HEK293 (cell line): ENCODE results near the gene HGS.

Experiments
- CTCF ChIA-PET: fragments of 350-600 bp; formaldehyde crosslinking; extraction: SDS; loops from one replicate; lab custom pipeline; 2021; ENCODE audit warnings: antibody characterized with exemption; lab: Yijun Ruan, JAX
- POLR2A ChIA-PET: fragments of 300-600 bp; formaldehyde crosslinking; extraction: SDS; loops from one replicate; lab custom pipeline; 2020; ENCODE audit warnings: antibody characterized with exemption, inconsistent platforms; lab: Yijun Ruan, JAX
- H3K27ac ChIP-seq: fragments of 200-500 bp; sonication (Bioruptor generic); 2 replicates; pipeline ENCODE4 v1.5.1; 2014; ENCODE audit warnings: low read depth, low read length, control low read depth, inconsistent platforms; ENCODE audit errors: extremely low read depth
- H3K36me3 ChIP-seq, 2 experiments: fragments of 200-500 bp in 1 of 2; sonication (Bioruptor generic) in 1 of 2; 1 replicate in 1 of 2; 2 replicates in 1 of 2; pipeline ENCODE4 v1.5.1; 2014 to 2017; ENCODE audit warnings: inconsistent platforms in 2 of 2, low read length in 2 of 2; ENCODE audit not compliant: control insufficient read depth in 2 of 2, insufficient read depth in 1 of 2
- H3K4me1 ChIP-seq: fragments of 200-500 bp; sonication (Bioruptor generic); 2 replicates; pipeline ENCODE4 v1.5.1; 2014; ENCODE audit warnings: mild to moderate bottlenecking, low read length, inconsistent platforms; ENCODE audit not compliant: control insufficient read depth, insufficient read depth
- H3K4me3 ChIP-seq: 2 replicates; pipeline ENCODE4 v1.5.1; 2011; ENCODE audit warnings: low read depth, mild to moderate bottlenecking, control low read depth, low read length, moderate library complexity
- H3K9me3 ChIP-seq: fragments of 200-500 bp; sonication (Bioruptor generic); 2 replicates; pipeline ENCODE4 v1.5.1; 2014; ENCODE audit warnings: low read depth, low read length, inconsistent platforms; ENCODE audit not compliant: control insufficient read depth, insufficient read depth
- BCL11B ChIP-seq: fragments of 450-650 bp; formaldehyde crosslinking; IDR thresholded peaks from 2 replicates; pipeline ENCODE4 v1.5.1; 2016; ENCODE audit warnings: low read depth, missing biosample characterization, missing genetic modification characterization
- GFI1B ChIP-seq: fragments of 450-650 bp; formaldehyde crosslinking; IDR thresholded peaks from 2 replicates; pipeline ENCODE4 v1.5.1; 2016; ENCODE audit warnings: missing biosample characterization, missing genetic modification characterization
- GLIS1 ChIP-seq: fragments of 450-650 bp; formaldehyde crosslinking; IDR thresholded peaks from 2 replicates; pipeline ENCODE4 v1.5.1; 2016; ENCODE audit warnings: missing biosample characterization, missing genetic modification characterization
- IKZF3 ChIP-seq: fragments of 450-650 bp; IDR thresholded peaks from 2 replicates; pipeline ENCODE4 v1.5.0; 2018; ENCODE audit warnings: missing biosample characterization, mild to moderate bottlenecking, missing genetic modification characterization, moderate library complexity
- KLF8 ChIP-seq: fragments of 450-650 bp; formaldehyde crosslinking; IDR thresholded peaks from 2 replicates; pipeline ENCODE4 v1.5.1; 2016; ENCODE audit warnings: missing biosample characterization, missing genetic modification characterization
- OVOL3 ChIP-seq: fragments of 450-650 bp; formaldehyde crosslinking; IDR thresholded peaks from 2 replicates; pipeline ENCODE4 v1.5.1; 2016; ENCODE audit warnings: missing biosample characterization, missing genetic modification characterization
- REPIN1 ChIP-seq: fragments of 450-650 bp; formaldehyde crosslinking; IDR thresholded peaks from 2 replicates; pipeline ENCODE4 v1.5.1; 2017; ENCODE audit warnings: missing biosample characterization, missing genetic modification characterization, low read depth
- YY1 ChIP-seq: fragments of 450-650 bp; formaldehyde crosslinking; IDR thresholded peaks from 2 replicates; pipeline ENCODE4 v1.5.1; 2018; ENCODE audit warnings: missing biosample characterization, missing genetic modification characterization
- YY2 ChIP-seq: fragments of 450-650 bp; formaldehyde crosslinking; IDR thresholded peaks from 2 replicates; pipeline ENCODE4 v1.5.1; 2016; ENCODE audit warnings: missing biosample characterization, missing genetic modification characterization
- ZBTB1 ChIP-seq: fragments of 450-650 bp; formaldehyde crosslinking; IDR thresholded peaks from 2 replicates; pipeline ENCODE4 v1.5.1; 2016; ENCODE audit warnings: missing biosample characterization, missing genetic modification characterization
- ZBTB21 ChIP-seq: fragments of 450-650 bp; formaldehyde crosslinking; IDR thresholded peaks from 2 replicates; pipeline ENCODE4 v1.5.1; 2017; ENCODE audit warnings: missing biosample characterization, missing genetic modification characterization
- ZBTB48 ChIP-seq: fragments of 450-650 bp; formaldehyde crosslinking; IDR thresholded peaks from 2 replicates; pipeline ENCODE4 v1.5.1; 2016; ENCODE audit warnings: missing biosample characterization, missing genetic modification characterization
- ZNF155 ChIP-seq: fragments of 450-650 bp; formaldehyde crosslinking; IDR thresholded peaks from 2 replicates; pipeline ENCODE4 v1.5.1; 2016; ENCODE audit warnings: missing biosample characterization, missing genetic modification characterization
- ZNF354C ChIP-seq: fragments of 450-650 bp; formaldehyde crosslinking; IDR thresholded peaks from 2 replicates; pipeline ENCODE4 v1.5.1; 2016; ENCODE audit warnings: missing biosample characterization, missing genetic modification characterization, low read depth, borderline replicate concordance
- ZNF530 ChIP-seq: fragments of 450-650 bp; formaldehyde crosslinking; IDR thresholded peaks from 2 replicates; pipeline ENCODE4 v1.5.1; 2016; ENCODE audit warnings: low read depth, missing biosample characterization, missing genetic modification characterization
- ZNF596 ChIP-seq: fragments of 450-650 bp; IDR thresholded peaks from 2 replicates; pipeline ENCODE4 v1.5.0; 2018; ENCODE audit warnings: missing biosample characterization, mild to moderate bottlenecking, missing genetic modification characterization, moderate library complexity
- ZNF624 ChIP-seq: fragments of 450-650 bp; formaldehyde crosslinking; IDR thresholded peaks from 2 replicates; pipeline ENCODE4 v1.5.1; 2017; ENCODE audit warnings: missing biosample characterization, missing genetic modification characterization
- ZNF843 ChIP-seq: fragments of 450-650 bp; formaldehyde crosslinking; IDR thresholded peaks from 2 replicates; pipeline ENCODE4 v1.5.1; 2016; ENCODE audit warnings: missing biosample characterization, missing genetic modification characterization
- ZSCAN30 ChIP-seq: fragments of 450-650 bp; IDR thresholded peaks from 2 replicates; pipeline ENCODE4 v1.5.1; 2018; ENCODE audit warnings: missing biosample characterization, mild to moderate bottlenecking, missing genetic modification characterization, moderate library complexity
- TF ChIP-seq, protein P1 (sequence below): fragments of 450-650 bp; formaldehyde crosslinking; conservative IDR thresholded peaks from 2 replicates; pipeline ENCODE4 v1.5.1; 2016; ENCODE audit warnings: low read depth, missing biosample characterization, missing genetic modification characterization
- TF ChIP-seq, protein P2 (sequence below): fragments of 450-650 bp; formaldehyde crosslinking; conservative IDR thresholded peaks from 2 replicates; pipeline ENCODE4 v1.5.1; 2016; ENCODE audit warnings: low read depth, missing biosample characterization, missing genetic modification characterization
- TF ChIP-seq, protein P3 (sequence below): fragments of 450-650 bp; formaldehyde crosslinking; optimal IDR thresholded peaks from 2 replicates; pipeline ENCODE3; 2016; ENCODE audit warnings: missing biosample characterization, mild to moderate bottlenecking, missing genetic modification characterization
- TF ChIP-seq, protein P4 (sequence below): fragments of 450-650 bp; formaldehyde crosslinking; IDR thresholded peaks from 2 replicates; pipeline ENCODE4 v1.5.1; 2016; ENCODE audit warnings: missing biosample characterization, missing genetic modification characterization

HGS gene

DNA sequence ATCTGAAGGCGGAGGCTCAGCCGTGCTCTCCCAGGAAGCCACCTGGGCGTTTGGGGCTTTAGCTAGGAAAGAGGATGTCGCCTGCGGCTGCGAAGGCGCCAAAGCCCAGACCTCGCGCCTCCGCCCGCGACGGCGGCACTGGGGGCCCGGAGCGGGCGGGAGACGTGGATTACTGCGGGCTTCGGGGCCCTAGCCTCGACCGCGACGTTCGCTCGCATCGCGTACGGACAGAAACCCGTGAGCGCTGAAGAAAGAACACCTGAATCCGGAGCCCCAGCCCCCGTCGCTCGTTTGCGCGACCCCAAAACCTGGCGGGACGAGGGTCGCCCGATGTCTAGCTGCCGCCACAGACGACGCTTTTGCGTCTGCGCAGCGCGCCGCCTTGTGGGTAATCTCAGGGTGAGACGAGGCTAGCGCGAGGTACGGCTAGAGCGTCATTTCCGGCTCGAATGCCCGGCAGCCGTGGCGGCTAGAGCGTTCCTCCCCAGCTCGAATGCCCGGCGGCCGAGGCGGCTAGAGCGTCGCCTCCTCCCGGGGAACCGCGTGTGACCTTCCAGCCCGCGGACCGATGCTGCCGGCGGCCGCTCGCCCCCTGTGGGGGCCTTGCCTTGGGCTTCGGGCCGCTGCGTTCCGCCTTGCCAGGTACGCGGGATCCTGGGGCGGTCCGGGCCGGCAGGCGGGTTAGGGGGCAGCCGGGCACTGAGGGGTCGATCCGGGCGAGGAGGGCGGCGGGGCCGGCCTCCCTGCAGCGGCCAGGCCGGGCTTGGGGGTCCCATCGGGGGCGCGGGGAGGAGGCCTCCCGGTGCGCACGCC, 19.3 kb downstream of the HGS start, which contains the start of gene MRPL12:
Gene MRPL12 (plus strand): TSS at position 434 of the 813 bp plus-strand sequence. CDS start 135 bp downstream, at position 569.
- H3K4me3 ChIP-seq, result peak within 1 kb of the TSS; percentile 73
- ChIA-PET POLR2A (interaction anchor here (0.6 to 4.0 kb wide), 44 partner anchors 9 to 480 kb away, joined by 3 to 109 read pairs (median 5); partner anchors contain the start of genes ARL16, CCDC137, CENPX and CEP131), CTCF (interaction anchor here (0.9 to 2.4 kb wide), 4 partner anchors 9 to 28 kb away, joined by 4 to 9 read pairs (median 4); no protein-coding TSS in a partner anchor)
- H3K9me3 ChIP-seq, result no peaks in the 10 kb centered on the region
- peak within 1 kb of the TSS; percentile 97 for H3K27ac ChIP-seq
- peaks cover 36 to 81% of the 10 kb centered on the region in 2 experiments for H3K36me3 ChIP-seq
- peaks cover 6% of the 10 kb centered on the region; the same call in 1 of the 2 replicates for H3K4me1 ChIP-seq
- 0 out of 2 replicates have a peak, but pooled peaks have one; percentile 50 for TF ChIP-seq YY1 (tag by site-specific recombination)
- TF ChIP-seq ZNF354C, result no peak
- TF ChIP-seq ZSCAN30, result peak; percentile 83; the same call in 1 of the 2 replicates
- TF ChIP-seq, protein P1, sequence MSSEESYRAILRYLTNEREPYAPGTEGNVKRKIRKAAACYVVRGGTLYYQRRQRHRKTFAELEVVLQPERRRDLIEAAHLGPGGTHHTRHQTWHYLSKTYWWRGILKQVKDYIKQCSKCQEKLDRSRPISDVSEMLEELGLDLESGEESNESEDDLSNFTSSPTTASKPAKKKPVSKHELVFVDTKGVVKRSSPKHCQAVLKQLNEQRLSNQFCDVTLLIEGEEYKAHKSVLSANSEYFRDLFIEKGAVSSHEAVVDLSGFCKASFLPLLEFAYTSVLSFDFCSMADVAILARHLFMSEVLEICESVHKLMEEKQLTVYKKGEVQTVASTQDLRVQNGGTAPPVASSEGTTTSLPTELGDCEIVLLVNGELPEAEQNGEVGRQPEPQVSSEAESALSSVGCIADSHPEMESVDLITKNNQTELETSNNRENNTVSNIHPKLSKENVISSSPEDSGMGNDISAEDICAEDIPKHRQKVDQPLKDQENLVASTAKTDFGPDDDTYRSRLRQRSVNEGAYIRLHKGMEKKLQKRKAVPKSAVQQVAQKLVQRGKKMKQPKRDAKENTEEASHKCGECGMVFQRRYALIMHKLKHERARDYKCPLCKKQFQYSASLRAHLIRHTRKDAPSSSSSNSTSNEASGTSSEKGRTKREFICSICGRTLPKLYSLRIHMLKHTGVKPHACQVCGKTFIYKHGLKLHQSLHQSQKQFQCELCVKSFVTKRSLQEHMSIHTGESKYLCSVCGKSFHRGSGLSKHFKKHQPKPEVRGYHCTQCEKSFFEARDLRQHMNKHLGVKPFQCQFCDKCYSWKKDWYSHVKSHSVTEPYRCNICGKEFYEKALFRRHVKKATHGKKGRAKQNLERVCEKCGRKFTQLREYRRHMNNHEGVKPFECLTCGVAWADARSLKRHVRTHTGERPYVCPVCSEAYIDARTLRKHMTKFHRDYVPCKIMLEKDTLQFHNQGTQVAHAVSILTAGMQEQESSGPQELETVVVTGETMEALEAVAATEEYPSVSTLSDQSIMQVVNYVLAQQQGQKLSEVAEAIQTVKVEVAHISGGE, result peak; percentile 86
- peak; percentile 50; the same call in 1 of the 2 replicates for TF ChIP-seq ZNF596 (tag by site-specific recombination)
- no peak for TF ChIP-seq IKZF3 (tag by site-specific recombination)
- no peak for TF ChIP-seq ZBTB1
- TF ChIP-seq ZNF624 (tag by site-specific recombination), result no peak
- peak; percentile 74 for TF ChIP-seq GLIS1 (tag by site-specific recombination)
- TF ChIP-seq BCL11B (tag by site-specific recombination), result peak; percentile 68; the same call in 1 of the 2 replicates
- TF ChIP-seq YY2 (tag by site-specific recombination), result peak; percentile 81
- TF ChIP-seq, protein P2, sequence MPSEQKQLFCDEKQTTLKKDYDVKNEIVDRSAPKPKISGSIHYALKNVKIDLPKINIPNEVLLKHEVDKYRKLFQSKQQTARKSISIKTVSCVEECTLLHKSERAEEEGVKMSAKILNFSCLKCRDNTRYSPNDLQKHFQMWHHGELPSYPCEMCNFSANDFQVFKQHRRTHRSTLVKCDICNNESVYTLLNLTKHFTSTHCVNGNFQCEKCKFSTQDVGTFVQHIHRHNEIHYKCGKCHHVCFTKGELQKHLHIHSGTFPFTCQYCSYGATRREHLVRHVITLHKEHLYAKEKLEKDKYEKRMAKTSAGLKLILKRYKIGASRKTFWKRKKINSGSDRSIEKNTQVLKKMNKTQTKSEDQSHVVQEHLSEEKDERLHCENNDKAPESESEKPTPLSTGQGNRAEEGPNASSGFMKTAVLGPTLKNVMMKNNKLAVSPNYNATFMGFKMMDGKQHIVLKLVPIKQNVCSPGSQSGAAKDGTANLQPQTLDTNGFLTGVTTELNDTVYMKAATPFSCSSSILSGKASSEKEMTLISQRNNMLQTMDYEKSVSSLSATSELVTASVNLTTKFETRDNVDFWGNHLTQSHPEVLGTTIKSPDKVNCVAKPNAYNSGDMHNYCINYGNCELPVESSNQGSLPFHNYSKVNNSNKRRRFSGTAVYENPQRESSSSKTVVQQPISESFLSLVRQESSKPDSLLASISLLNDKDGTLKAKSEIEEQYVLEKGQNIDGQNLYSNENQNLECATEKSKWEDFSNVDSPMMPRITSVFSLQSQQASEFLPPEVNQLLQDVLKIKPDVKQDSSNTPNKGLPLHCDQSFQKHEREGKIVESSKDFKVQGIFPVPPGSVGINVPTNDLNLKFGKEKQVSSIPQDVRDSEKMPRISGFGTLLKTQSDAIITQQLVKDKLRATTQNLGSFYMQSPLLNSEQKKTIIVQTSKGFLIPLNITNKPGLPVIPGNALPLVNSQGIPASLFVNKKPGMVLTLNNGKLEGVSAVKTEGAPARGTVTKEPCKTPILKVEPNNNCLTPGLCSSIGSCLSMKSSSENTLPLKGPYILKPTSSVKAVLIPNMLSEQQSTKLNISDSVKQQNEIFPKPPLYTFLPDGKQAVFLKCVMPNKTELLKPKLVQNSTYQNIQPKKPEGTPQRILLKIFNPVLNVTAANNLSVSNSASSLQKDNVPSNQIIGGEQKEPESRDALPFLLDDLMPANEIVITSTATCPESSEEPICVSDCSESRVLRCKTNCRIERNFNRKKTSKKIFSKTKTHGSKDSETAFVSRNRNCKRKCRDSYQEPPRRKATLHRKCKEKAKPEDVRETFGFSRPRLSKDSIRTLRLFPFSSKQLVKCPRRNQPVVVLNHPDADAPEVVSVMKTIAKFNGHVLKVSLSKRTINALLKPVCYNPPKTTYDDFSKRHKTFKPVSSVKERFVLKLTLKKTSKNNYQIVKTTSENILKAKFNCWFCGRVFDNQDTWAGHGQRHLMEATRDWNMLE (tag by site-specific recombination), result 0 out of 2 replicates have a peak, but pooled peaks have one; percentile 45
- no peak for TF ChIP-seq OVOL3 (tag by site-specific recombination)
- peak; percentile 66; the same call in 1 of the 2 replicates for TF ChIP-seq ZBTB21
- no peak for TF ChIP-seq GFI1B (tag by site-specific recombination)
- TF ChIP-seq, protein P3, sequence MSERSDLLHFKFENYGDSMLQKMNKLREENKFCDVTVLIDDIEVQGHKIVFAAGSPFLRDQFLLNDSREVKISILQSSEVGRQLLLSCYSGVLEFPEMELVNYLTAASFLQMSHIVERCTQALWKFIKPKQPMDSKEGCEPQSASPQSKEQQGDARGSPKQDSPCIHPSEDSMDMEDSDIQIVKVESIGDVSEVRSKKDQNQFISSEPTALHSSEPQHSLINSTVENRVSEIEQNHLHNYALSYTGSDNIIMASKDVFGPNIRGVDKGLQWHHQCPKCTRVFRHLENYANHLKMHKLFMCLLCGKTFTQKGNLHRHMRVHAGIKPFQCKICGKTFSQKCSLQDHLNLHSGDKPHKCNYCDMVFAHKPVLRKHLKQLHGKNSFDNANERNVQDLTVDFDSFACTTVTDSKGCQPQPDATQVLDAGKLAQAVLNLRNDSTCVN, result peak; percentile 86
- peak; percentile 75; the same call in 1 of the 2 replicates for TF ChIP-seq KLF8
- no peak for TF ChIP-seq ZNF530 (tag by site-specific recombination)
- peak; percentile 43; the same call in 1 of the 2 replicates for TF ChIP-seq ZNF843 (tag by site-specific recombination)
- peak; percentile 55; the same call in 1 of the 2 replicates for TF ChIP-seq REPIN1 (tag by site-specific recombination)
- peak; percentile 67 for TF ChIP-seq ZBTB48
- TF ChIP-seq, protein P4, sequence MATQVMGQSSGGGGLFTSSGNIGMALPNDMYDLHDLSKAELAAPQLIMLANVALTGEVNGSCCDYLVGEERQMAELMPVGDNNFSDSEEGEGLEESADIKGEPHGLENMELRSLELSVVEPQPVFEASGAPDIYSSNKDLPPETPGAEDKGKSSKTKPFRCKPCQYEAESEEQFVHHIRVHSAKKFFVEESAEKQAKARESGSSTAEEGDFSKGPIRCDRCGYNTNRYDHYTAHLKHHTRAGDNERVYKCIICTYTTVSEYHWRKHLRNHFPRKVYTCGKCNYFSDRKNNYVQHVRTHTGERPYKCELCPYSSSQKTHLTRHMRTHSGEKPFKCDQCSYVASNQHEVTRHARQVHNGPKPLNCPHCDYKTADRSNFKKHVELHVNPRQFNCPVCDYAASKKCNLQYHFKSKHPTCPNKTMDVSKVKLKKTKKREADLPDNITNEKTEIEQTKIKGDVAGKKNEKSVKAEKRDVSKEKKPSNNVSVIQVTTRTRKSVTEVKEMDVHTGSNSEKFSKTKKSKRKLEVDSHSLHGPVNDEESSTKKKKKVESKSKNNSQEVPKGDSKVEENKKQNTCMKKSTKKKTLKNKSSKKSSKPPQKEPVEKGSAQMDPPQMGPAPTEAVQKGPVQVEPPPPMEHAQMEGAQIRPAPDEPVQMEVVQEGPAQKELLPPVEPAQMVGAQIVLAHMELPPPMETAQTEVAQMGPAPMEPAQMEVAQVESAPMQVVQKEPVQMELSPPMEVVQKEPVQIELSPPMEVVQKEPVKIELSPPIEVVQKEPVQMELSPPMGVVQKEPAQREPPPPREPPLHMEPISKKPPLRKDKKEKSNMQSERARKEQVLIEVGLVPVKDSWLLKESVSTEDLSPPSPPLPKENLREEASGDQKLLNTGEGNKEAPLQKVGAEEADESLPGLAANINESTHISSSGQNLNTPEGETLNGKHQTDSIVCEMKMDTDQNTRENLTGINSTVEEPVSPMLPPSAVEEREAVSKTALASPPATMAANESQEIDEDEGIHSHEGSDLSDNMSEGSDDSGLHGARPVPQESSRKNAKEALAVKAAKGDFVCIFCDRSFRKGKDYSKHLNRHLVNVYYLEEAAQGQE (tag by site-specific recombination), result no peak
- no peak for TF ChIP-seq ZNF155 (tag by site-specific recombination)
